Fibroblast of peridontal ligament (primary cell): ENCODE measurements around the gene MAML2.

ENCODE experiments used
- DNase-seq: peaks from one replicate; pipeline ENCODE4 v3.0.0-alpha.2; 2010; ENCODE audit errors: extremely low read depth

Gene MAML2

GRCh38 chr11:95976550-95976949, 366.4 kb downstream of the MAML2 start:
- DNase-seq, result no peak

GRCh38 chr11:95975343-95975742, 367.7 kb downstream of the MAML2 start:
- DNase-seq, result no peak

- no peak for DNase-seq
Measured at GRCh38 chr11:95972060-95972459, 370.9 kb downstream of the MAML2 start.

- DNase-seq, result peak; percentile 35
Measured at GRCh38 chr11:95968585-95968984, 374.4 kb downstream of the MAML2 start.

GRCh38 chr11:95964281-95964680, 378.7 kb downstream of the MAML2 start:
- no peak for DNase-seq

GRCh38 chr11:95961758-95962157, 381.2 kb downstream of the MAML2 start:
- no peak for DNase-seq

- no peak for DNase-seq
Measured at GRCh38 chr11:95950905-95951304, 392.1 kb downstream of the MAML2 start.

GRCh38 chr11:95948637-95949036, 394.4 kb downstream of the MAML2 start:
- DNase-seq, result no peak

- DNase-seq, result no peak
Measured at GRCh38 chr11:95944623-95945022, 398.4 kb downstream of the MAML2 start.

GRCh38 chr11:95943546-95943945, 399.4 kb downstream of the MAML2 start:
- DNase-seq, result no peak

- no peak for DNase-seq
Measured at GRCh38 chr11:95939091-95939490, 403.9 kb downstream of the MAML2 start.

- DNase-seq, result peak; percentile 30
Measured at GRCh38 chr11:95937358-95937757, 405.6 kb downstream of the MAML2 start.

- no peak for DNase-seq
Measured at GRCh38 chr11:95933594-95933993, 409.4 kb downstream of the MAML2 start.

GRCh38 chr11:95931916-95932315, 411.1 kb downstream of the MAML2 start:
- DNase-seq, result no peak

GRCh38 chr11:95930948-95931347, 412.0 kb downstream of the MAML2 start:
- no peak for DNase-seq

GRCh38 chr11:95926726-95927125, 416.3 kb downstream of the MAML2 start:
- no peak for DNase-seq
